ENCODE results near the gene ARHGAP33.
"Not testable (repeated sequence)": the region's sequence is repeated elsewhere in the genome, so short reads cannot be mapped to it uniquely, and the experiment has no call there.

The ARHGAP33 gene

GRCh38 chr19:35812220-35813042, 37.1 kb downstream of the ARHGAP33 start, which contains the start of gene PRODH2:
Gene PRODH2 (minus strand): TSS chr19:35812845. CDS start chr19:35812805, 40 bp downstream.
- H3K27ac ChIP-seq = no peak within 1 kb of the TSS
- H3K4me3 ChIP-seq = no peak within 1 kb of the TSS

GRCh38 chr19:35813043-35813890, 37.9 kb downstream of the ARHGAP33 start:
- H3K27ac ChIP-seq = no peak overlapping the region
- H3K4me3 ChIP-seq = no peak overlapping the region

- Histone ChIP-seq H3K4me3 (no peak overlapping the region), H3K27ac (no peak overlapping the region)
Observed at GRCh38 chr19:35816262-35816661, 40.9 kb downstream of the ARHGAP33 start.

- Histone ChIP-seq H3K4me3 (no peak overlapping the region), H3K27ac (no peak overlapping the region)
Observed at GRCh38 chr19:35816846-35817245, 41.5 kb downstream of the ARHGAP33 start.

DNA sequence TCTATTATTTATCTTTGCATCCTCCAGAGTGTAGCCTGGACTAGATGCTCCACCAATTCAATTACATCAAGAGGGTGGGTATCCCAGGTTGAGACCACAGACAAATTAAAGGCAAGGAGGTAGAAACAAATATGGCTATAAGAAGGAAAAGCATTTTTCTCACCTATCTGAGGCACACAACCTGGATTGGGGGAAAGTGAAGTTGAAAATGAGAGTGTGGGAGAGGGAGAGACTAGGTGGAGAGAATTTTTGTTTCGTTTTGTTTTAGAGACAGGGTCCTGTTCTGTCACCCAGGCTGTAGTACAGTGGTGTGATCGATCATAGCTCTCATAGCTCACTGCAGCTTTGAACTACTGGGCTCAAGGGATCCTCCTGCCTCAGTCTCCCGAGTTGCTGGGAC, 43.1 kb downstream of the ARHGAP33 start:
- no peak overlapping the region for H3K27ac ChIP-seq
- no peak overlapping the region for H3K4me3 ChIP-seq

DNA sequence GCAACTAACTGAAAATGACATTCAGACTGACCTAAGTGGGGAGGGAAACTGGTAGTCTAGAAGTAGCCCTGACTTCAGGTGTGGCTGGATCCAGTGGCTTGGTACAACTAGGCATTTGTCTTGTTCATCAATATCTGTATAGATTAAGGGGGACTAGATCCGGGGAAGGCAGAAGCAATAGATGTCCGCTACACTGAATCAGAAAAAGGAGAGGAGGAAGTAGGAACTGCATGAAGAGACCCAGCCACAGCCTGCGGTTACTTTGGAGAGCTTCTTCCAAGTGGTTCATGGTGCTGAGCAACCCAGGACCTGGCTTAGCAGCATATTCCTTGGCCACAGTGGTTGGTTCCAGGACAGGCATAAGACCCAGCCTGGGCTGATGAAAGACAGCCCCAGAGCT, 47.2 kb downstream of the ARHGAP33 start:
- Histone ChIP-seq H3K4me3 (no peak overlapping the region), H3K27ac (no peak overlapping the region)

DNA sequence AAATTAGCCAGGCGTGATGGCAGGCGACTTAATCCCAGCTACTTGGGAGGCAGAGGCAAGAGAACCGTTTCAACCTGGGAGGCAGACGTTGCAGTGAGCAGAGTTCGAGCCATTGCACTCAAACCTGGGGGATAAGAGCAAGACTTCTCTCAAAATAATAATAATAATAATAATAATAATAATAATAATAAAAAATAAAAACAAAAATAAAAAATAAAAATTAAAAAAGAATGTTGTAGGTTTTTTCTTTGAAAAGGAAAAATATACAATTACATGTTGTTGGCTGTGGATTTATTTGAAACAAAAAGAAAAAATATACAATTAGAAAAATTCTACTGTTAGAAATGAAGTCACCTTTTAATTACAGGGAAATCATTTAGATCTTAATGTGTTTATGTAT, 48.8 kb downstream of the ARHGAP33 start:
- Histone ChIP-seq H3K27ac (no peak overlapping the region), H3K4me3 (no peak overlapping the region)

DNA sequence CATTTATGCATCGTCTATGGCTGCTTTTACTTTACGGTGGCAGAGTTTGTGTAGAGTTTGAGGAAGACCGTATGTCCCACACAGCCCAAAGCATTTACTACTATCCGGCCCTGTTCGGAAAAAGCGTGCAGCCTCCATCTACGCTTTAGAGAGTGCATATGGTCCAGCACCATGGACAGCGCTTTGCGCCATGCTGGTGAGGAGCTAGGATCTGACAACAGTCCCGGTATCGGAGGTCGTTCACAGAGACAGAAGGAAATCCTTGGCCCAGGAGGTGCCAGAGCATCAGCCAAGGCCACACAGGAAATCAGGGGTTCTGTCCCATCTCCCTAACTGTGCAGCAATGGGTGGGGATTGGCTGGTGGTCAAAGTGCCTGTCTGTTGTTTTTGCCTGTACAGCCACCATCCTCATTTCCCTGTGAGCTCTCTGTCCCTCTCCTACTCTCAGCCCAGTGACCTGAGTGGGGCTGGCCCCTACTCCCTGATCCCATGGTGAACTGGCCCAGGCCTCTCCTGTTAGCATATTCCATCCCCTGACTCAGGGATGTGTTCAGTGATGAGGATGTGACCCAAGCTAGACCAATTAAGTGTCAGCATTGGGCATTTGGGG, 53.4 kb downstream of the ARHGAP33 start:
- Histone ChIP-seq H3K4me3 (no peak overlapping the region), H3K27ac (no peak overlapping the region)

- no peak overlapping the region for H3K4me3 ChIP-seq
- no peak overlapping the region for H3K27ac ChIP-seq
Observed at GRCh38 chr19:35830986-35831385, 55.6 kb downstream of the ARHGAP33 start.

- Histone ChIP-seq H3K27ac (no peak overlapping the region), H3K4me3 (no peak overlapping the region)
Observed at GRCh38 chr19:35832054-35832453, 56.7 kb downstream of the ARHGAP33 start.

GRCh38 chr19:35833972-35834371, 58.6 kb downstream of the ARHGAP33 start:
- no peak overlapping the region for H3K27ac ChIP-seq
- no peak overlapping the region for H3K4me3 ChIP-seq

DNA sequence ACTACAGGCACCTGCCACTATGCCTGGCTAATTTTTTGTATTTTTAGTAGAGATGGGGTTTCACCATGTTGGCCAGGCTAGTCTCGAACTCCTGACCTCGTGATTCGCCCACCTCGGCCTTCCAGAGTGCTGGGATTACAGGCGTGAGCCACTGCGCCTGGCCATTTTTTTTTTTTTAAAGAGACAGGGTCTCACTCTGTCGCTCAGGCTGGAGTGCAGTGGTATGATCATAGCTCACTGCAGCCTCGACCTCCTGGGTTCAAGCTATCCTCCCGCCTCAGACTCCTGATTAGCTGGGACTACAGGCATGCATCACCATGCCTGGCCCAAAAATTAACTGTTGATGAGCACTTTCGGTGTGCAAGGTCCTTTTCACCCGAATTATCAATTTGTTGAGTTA, 60.7 kb downstream of the ARHGAP33 start:
- H3K4me3 ChIP-seq = not testable (repeated sequence)

More for the DNA sequence above, 60.7 kb downstream of the ARHGAP33 start:
- H3K27ac ChIP-seq = not testable (repeated sequence)

Data from skin epidermis (tissue), 12 donors.